HG03097 (cell line): ENCODE measurements around the gene ITGBL1.

Source experiments
- ATAC-seq: cut with Tn5 transposase; IDR thresholded peaks from one replicate; pipeline ENCODE4 v1.9.1; 2021; ENCODE audit not compliant: unreplicated experiment, low FRiP score

Gene ITGBL1

GRCh38 chr13:101681834-101682233 lies 229.4 kb downstream of the ITGBL1 start:
- ATAC-seq, result no peak

- ATAC-seq, result no peak
Observed at GRCh38 chr13:101686003-101686402, 233.5 kb downstream of the ITGBL1 start.

- ATAC-seq, result no peak
Observed at GRCh38 chr13:101690871-101691270, 238.4 kb downstream of the ITGBL1 start.

- no peak for ATAC-seq
Observed at GRCh38 chr13:101691341-101691860, 238.9 kb downstream of the ITGBL1 start.

GRCh38 chr13:101695870-101696516 lies 243.5 kb downstream of the ITGBL1 start:
- no peak for ATAC-seq

GRCh38 chr13:101697745-101698144 lies 245.3 kb downstream of the ITGBL1 start:
- ATAC-seq, result no peak

GRCh38 chr13:101698400-101698799 lies 245.9 kb downstream of the ITGBL1 start:
- ATAC-seq, result no peak

GRCh38 chr13:101700598-101700997 lies 248.1 kb downstream of the ITGBL1 start:
- no peak for ATAC-seq

GRCh38 chr13:101703081-101703480 lies 250.6 kb downstream of the ITGBL1 start:
- no peak for ATAC-seq

- ATAC-seq, result no peak
Observed at GRCh38 chr13:101703838-101704237, 251.4 kb downstream of the ITGBL1 start.

- ATAC-seq, result peak; percentile 61
Observed at GRCh38 chr13:101706651-101707050, 254.2 kb downstream of the ITGBL1 start.

- no peak for ATAC-seq
Observed at GRCh38 chr13:101707659-101708058, 255.2 kb downstream of the ITGBL1 start.

- no peak for ATAC-seq
Observed at GRCh38 chr13:101708115-101708514, 255.6 kb downstream of the ITGBL1 start.

GRCh38 chr13:101709952-101710351 lies 257.5 kb downstream of the ITGBL1 start:
- no peak for ATAC-seq

- ATAC-seq, result no peak
Observed at GRCh38 chr13:101711307-101712025, 259.0 kb downstream of the ITGBL1 start.

- no peak for ATAC-seq
Observed at GRCh38 chr13:101712026-101712348, 259.5 kb downstream of the ITGBL1 start.

- no peak for ATAC-seq
Observed at GRCh38 chr13:101714195-101714594, 261.7 kb downstream of the ITGBL1 start.

- ATAC-seq, result no peak
Observed at GRCh38 chr13:101717353-101717752, 264.9 kb downstream of the ITGBL1 start.

GRCh38 chr13:101718496-101718895 lies 266.0 kb downstream of the ITGBL1 start:
- no peak for ATAC-seq

GRCh38 chr13:101726681-101727080 lies 274.2 kb downstream of the ITGBL1 start:
- no peak for ATAC-seq

GRCh38 chr13:101727118-101727517 lies 274.6 kb downstream of the ITGBL1 start:
- no peak for ATAC-seq

GRCh38 chr13:101728021-101728420 lies 275.5 kb downstream of the ITGBL1 start:
- no peak for ATAC-seq
